OCI-LY7 (cell line): ENCODE results near the gene BSX.

Experiments used
- CTCF ChIP-seq: fragments of 200-600 bp; sonication (generic); conservative IDR thresholded peaks from 2 replicates; pipeline ENCODE4 v1.5.1; 2014; ENCODE audit warnings: mild to moderate bottlenecking, antibody characterized with exemption, low read length, moderate library complexity, mixed read lengths
- EZH2phosphoT487 ChIP-seq: fragments of 200-600 bp; sonication (generic); IDR thresholded peaks from 2 replicates; pipeline ENCODE4 v1.6.1; 2018; ENCODE audit warnings: low read depth, borderline replicate concordance, mild to moderate bottlenecking, mixed run types, antibody characterized with exemption, low read length, moderate library complexity, mixed read lengths

- TF ChIP-seq CTCF (no peak), EZH2phosphoT487 (no peak)
These were observed 1.6 kb downstream of the BSX start for GRCh38 chr11:122979815-122980595.
